K562 treated with DMSO at 1 percent for 12 hours (cell line): Measurements from ENCODE around the gene GSTM2. TPM values are rescaled to one million over a fixed set of nuclear protein-coding genes. Genes with fewer than 3 reads are reported as not detected.

Experiments
- total RNA-seq: library from RNA; unstranded; fragments of 300-600 nt; gene quantifications from 2 replicates; pipeline ENCODE4 v1.2.3, GENCODE V29; 2022; ENCODE audit not compliant: insufficient read depth

Gene GSTM2
- total RNA-seq = 6.4 and 21.0 TPM in 2 replicates

DNA sequence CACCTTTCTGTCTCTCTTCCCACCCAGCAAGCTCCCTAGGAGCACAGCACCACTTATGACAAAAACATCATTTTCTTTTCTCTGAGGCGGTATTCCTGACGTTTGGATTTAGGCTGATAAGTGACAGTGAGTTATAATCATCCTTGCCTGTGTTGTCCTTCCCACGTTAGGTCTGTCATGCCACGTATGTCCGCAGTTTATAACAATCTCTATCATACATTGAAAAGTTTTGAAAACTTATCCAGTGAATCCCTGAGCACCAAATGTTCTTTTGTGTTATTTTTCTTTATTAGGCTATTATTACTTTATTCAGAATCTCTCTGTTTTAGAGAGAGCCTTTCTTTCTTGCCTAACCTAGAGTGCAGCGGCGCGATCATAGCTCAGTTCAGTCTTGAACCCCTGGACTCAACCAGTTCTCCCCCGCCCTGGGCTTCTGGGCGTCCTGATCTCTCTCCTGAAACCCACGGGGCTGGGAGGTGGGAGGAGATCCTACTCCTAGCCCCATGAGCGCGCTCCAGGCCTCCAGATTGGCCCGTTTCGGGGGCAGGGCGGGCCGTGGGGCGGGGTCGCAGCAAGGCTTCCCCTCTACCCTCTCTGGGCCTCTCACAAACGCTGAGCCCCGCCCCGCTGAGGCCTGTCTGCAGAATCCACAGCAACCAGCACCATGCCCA, at the start of gene GSTM2:
Gene GSTM2 (plus strand): TSS at position 606 of the 671 bp plus-strand sequence. CDS start 59 bp downstream, at position 665.

DNA sequence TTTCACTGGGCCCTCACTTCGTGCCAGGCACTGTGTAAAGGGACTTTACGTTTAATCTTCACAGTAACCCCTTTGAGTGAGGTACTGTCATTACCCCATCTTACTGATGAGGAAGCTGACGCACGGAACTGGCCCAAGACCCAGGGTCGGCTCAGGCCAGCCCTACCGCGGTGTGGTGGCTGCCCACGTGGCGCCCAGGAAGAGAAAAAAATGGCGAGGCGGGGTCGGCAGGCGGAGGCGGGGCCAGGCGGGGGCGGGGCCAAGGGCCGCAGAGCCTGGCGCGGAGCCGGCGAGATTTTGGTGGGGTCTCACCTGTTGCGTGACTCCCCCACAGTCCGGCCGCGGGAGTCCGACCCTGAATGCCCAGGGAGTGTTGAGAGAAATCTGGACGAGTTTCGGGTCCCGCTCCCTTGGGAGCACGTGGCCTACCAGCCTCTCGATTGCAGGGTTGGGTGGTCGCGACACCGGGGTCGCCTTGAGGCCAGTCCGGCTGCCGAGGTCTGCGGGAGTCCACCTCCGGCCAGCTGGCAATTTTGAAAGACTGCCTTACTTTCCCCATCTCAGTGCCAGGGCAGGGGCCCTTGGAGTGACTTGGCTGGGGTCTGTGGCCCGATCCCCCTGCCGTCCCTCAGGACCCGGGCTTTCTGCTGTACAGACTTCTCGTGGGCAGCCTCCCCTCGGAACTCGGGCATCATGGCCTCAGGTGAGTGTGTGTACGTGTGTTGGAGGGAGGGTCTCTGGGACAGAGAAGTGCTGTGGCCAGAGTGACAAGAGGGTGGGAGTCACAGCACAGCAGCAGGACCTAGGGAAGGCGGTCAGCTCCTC, 48.1 kb upstream of the GSTM2 start, which contains the start of the genes AMPD2 and GNAT2:
Gene AMPD2 (plus strand): TSS at position 262 of the 825 bp plus-strand sequence. CDS start 1,339 bp downstream, outside the sequence.
Gene GNAT2 (minus strand): TSS at position 41 of the 825 bp plus-strand sequence. CDS start 6,746 bp downstream, outside the sequence.

DNA sequence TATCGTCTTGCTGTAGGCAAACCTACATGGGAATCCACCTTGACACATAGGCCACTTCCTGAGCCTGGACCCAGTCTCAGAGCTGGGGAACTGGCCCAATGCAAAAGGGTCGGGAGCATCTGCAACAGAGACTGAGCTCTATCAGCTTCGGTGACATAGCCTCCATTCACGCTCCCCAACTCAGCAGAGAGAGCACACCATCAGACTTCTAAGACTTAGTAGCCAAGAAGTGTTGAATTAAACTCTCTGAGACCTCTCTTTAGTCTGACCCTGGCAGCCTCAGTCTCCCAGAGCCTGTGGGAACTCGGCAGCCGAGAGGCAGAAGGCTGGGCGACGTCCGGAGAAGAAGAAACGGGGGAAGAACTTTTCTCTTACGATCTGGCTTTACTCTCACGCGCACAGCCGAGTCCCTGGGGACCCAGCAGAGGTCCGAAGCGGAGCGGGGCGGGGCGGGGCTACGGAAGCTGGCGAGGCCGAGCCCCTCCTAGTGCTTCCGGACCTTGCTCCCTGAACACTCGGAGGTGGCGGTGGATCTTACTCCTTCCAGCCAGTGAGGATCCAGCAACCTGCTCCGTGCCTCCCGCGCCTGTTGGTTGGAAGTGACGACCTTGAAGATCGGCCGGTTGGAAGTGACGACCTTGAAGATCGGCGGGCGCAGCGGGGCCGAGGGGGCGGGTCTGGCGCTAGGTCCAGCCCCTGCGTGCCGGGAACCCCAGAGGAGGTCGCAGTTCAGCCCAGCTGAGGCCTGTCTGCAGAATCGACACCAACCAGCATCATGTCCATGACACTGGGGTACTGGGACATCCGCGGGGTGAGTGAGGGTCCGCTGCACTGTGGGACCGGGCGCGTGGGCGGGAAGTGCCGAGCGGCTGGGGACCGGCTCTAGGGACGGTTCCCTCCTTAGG, 12.0 kb upstream of the GSTM2 start, which contains the start of gene GSTM4:
Gene GSTM4 (plus strand): TSS at position 485 of the 905 bp plus-strand sequence. CDS start 291 bp downstream, at position 776.

DNA sequence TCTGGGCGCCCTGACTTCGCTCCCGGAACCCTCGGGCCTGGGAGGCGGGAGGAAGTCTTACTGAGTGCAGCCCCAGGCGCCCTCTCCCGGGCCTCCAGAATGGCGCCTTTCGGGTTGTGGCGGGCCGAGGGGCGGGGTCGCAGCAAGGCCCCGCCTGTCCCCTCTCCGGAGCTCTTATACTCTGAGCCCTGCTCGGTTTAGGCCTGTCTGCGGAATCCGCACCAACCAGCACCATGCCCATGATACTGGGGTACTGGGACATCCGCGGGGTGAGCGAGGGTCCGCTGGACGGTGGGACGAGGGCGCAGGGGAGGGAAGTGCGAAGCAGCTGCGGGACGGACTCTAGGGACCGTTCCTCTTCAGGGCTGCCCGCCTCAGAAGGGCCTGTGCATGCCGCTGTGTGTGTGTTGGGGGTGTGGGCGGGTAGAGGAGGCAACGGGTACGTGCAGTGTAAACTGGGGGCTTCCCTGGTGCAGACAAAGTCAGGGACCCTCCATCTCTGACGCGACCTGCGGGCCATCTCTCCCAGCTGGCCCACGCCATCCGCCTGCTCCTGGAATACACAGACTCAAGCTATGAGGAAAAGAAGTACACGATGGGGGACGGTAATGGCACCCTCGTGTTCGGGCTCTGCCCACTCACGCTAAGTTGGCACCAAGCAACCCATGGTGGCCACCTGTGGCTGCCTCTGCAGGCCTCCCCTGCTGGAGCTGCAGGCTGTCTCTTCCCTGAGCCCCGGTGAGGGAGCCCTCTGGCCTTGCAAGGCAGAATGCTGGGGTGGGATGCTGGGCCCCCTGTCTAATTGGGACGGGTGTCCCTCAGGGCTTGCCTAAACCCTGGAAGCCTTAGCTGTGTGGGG, 20.0 kb downstream of the GSTM2 start, which contains the start of gene GSTM1:
Gene GSTM1 (plus strand): TSS at position 177 of the 859 bp plus-strand sequence. CDS start 57 bp downstream, at position 234.

DNA sequence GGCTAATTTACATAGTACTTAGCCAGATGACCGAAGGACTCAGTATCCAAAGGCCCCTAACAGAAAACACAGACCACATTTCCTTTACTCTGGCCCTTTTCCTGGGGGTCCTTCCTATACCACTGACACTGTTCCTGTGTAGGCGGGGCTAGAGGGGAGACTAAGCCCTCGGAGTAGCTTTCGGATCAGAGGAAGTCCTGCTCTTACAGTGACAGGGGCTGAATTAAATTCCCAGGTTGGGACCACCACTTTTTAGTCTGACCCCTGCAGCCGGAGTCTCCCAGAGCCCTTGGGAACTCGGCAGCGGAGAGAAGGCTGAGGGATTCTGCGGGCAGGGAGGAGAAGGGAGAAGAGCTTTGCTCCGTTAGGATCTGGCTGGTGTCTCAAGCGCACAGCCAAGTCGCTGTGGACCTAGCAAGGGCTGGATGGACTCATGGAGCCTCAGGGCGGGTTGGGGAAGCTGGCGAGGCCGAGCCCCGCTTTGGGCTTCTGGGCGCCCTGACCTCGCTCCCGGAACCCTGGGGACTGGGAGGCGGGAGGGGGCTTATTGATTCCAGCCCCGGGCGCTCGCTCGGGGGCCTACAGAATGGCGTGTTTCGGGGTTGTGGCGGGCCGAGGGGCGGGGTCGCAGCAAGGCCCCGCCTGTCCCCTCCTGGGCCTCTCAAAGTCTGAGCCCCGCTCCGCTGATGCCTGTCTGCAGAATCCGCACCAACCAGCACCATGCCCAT, 43.9 kb downstream of the GSTM2 start, which contains the start of gene GSTM5:
Gene GSTM5 (plus strand): TSS at position 659 of the 728 bp plus-strand sequence. CDS start 62 bp downstream, at position 721.

Other genes starting within 250 kb of the GSTM2 start
- gene PSMA5, start 241.6 kb upstream of the GSTM2 start, total RNA-seq = 117 and 150 TPM in 2 replicates
- gene SYPL2, start 201.5 kb upstream of the GSTM2 start, total RNA-seq = not detected in 2 replicates
- gene ATXN7L2, start 184.2 kb upstream of the GSTM2 start, total RNA-seq = 7.8 and 9.2 TPM in 2 replicates
- 5.1 and 13.1 TPM in 2 replicates for gene CYB561D1, start 174.0 kb upstream of the GSTM2 start, total RNA-seq
- 0.19 and 1.7 TPM in 2 replicates for gene AMIGO1, start 158.3 kb upstream of the GSTM2 start, total RNA-seq
- not detected in 2 replicates for gene GPR61, start 128.2 kb upstream of the GSTM2 start, total RNA-seq
- gene GNAI3, start 119.4 kb upstream of the GSTM2 start, total RNA-seq = 3.7 and 7.7 TPM in 2 replicates
- gene GNAT2, start 48.4 kb upstream of the GSTM2 start, total RNA-seq = not detected in 2 replicates
- 29.3 and 54.4 TPM in 2 replicates for gene AMPD2, start 48.2 kb upstream of the GSTM2 start, total RNA-seq
- gene GSTM4, start 12.0 kb upstream of the GSTM2 start, total RNA-seq = 47.9 and 54.3 TPM in 2 replicates
- not detected in 2 replicates for gene GSTM1, start 19.8 kb downstream of the GSTM2 start, total RNA-seq
- not detected in 2 replicates for gene GSTM5, start 44.2 kb downstream of the GSTM2 start, total RNA-seq
- 22.4 and 30.1 TPM in 2 replicates for gene GSTM3, start 73.0 kb downstream of the GSTM2 start, total RNA-seq
- not detected in 2 replicates for gene EPS8L3, start 95.9 kb downstream of the GSTM2 start, total RNA-seq
- gene CSF1, start 242.8 kb downstream of the GSTM2 start, total RNA-seq = 5.3 and 9.7 TPM in 2 replicates